CD4-positive, alpha-beta T cell treated with Interleukin-6 at 100 ng/mL for 8 hours (primary cell): ENCODE measurements around the gene SLC6A4.

Experiments
- DNase-seq: peaks from one replicate; pipeline ENCODE4 v3.0.0-alpha.2; 2020; ENCODE audit warnings: mixed read lengths, low spot score

SLC6A4 gene

DNA sequence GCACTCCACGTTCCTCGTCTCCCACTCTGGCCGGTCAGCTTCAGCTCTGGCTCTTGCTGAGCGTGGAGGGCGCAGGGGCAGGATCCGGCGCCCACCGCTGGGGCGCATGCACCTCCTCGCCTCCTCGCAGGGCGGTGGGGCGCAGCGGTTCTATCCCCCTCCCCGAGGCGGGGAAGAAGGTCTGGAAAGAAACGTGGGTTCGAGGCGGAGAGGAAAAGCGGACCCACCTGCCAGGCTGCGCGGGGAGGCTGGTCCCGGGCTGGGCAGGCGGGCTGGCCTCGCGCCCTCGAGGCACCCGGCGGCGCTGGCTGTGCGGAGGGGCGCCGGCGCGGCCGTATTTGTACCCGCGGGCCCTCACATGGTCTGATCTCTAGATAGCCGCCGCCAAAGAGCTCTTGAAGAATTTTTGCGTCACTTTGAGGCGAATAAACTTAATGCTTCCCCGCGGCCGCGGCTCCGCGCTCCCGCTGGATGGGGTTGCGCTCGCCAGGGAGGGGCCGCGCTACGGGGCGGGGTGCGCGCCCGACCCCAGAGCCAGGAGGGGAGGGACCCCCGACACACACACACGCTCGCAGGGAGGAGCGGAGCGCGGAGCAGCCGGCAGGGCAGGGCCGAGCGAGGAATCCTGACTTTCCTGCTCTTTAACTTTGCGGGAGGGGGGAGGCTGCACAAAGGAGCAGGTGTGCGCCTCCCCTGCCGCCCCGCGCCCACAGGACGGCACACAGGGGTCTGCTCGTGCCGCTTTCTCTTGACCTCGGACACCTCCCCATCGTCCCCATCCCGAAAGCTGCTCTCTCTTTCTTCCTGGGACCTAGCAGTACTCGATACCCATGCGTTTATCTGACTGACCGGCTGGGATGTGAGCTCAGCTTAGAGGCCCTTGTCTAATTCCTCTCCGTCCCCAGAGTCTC is at the start of gene SLC6A4:
Gene SLC6A4 (minus strand): TSS at position 312 of the 911 bp plus-strand sequence. CDS start 13,739 bp downstream, outside the sequence.
- DNase-seq, result no peak

DNA sequence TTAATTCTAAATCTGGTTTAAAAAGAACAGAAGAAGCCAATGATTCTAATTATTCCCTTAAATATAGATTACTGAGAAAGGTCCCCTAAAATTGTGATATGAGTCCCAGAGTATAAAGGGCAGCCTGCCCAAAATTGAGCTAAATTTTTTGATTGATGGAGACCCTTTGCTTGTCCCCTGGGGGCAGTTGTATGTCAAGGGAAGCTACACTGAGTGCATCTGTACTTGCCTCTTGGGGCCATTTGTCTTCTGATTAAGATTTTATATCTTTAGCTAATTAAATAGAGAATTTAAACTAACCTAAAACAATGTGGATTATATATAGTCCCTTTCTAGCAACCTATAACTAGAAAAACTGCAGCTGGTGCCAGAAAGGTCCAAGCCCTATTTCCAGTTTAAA is 43.7 kb upstream of the SLC6A4 start:
- DNase-seq, result no peak

DNA sequence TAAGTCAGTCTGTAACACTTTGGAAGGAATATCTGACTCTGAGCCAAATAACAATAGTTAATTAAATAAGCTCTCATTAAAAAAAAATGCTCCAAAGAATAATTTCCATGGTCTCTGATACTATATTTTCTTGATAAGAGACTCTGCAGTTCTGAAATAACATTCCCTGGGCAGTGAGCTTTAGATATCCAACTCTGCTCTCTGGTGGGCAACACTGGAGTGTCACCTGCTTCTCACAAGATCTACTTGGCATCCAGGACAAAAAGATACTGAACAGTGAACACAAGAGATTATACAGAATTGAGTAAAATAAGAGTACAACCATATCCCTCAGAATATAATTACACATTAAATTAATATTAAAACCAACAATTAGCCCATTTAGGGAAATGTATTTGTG is 42.5 kb upstream of the SLC6A4 start:
- no peak for DNase-seq

DNA sequence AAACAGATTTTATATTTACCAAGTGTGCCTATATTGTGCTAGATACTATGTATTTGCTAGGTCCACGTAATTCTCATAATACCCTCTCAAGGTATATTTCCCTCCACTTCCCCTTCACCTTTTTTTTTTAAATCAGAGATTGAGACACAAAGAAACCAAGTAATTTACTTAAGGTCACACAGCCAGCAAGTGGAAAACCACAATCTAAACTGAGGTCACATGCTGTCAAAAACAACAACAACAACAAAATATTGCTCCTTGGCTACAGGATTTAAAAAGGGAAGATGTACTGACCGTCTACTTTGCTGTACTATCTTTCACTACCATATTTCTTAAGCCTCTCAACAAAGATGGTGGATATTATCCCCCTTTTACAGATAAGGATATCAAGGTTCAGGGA is 40.4 kb upstream of the SLC6A4 start:
- no peak for DNase-seq

DNA sequence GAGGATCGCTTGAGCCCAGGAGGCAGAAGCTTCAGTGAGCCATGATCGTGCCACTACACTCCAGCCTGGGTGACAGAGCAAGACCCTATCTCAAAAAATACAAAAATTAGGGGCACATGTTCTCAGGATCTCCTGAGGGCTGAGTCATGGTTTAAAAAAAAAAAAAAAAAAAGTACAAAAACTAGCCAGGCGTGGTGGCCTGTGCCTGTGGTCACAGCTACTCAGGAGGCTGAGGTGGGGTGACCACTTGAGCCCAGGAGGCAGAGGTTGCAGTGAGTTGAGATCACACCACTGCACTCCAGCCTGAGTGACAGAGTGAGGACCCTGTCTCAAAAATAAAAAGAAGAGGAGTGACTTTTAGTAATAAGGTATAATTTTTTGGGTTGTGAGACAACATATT is 39.4 kb upstream of the SLC6A4 start:
- no peak for DNase-seq

DNA sequence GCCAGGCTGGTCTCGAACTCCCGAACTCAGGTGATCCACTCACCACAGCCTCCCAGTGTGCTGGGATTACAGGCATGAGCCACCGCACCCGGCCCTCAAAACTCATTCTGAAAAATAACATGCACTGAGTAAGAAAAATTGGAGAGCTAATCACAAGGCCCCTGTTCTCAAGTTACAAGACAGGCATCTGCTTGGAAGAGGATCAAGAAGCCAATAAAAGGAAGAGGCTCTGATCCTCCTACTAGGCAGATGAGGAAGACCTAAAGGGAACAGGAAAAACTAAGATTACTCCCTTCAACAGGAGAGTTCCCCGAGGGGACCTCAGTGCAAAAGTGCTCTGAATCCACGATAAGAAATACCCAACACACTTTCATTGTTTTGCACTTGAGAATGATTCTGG is 37.9 kb upstream of the SLC6A4 start:
- DNase-seq, result no peak

DNA sequence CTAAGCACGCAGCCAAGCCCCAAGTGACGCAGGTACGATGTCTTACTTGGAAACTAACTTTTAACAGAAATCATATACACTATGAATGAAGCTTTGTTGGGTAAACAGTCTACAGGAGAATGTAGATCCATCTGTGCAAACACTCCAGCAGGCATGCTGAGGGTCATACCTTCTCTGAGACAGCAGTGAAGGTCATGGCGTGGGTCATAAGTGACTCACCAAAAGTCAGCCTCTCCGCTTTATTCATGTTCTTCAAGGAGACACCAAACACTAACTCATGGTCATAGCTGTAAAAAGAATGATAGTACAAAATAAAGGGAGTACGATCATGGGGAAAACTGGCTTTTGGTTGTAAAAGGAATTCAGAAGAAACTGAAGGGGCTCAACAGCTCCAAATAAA is 35.6 kb upstream of the SLC6A4 start:
- DNase-seq, result no peak

DNA sequence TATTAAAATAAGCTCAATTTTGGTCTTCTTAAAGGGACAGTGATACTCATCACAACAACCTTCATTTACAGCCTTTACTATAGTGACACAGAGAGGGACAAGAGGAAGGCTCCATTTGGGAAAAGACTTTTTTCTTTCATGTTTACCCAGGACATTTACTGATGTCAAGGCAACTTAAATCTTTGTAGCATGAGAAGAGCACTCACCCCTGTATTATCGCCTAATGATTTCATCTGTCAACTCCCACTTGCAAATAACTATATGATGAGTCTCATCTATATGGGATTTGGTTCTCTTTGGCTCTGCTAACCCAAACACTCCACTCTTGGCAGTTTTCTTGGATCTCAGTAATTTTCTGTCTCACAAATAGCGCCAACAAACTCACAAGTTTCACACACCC is 32.1 kb upstream of the SLC6A4 start:
- no peak for DNase-seq

DNA sequence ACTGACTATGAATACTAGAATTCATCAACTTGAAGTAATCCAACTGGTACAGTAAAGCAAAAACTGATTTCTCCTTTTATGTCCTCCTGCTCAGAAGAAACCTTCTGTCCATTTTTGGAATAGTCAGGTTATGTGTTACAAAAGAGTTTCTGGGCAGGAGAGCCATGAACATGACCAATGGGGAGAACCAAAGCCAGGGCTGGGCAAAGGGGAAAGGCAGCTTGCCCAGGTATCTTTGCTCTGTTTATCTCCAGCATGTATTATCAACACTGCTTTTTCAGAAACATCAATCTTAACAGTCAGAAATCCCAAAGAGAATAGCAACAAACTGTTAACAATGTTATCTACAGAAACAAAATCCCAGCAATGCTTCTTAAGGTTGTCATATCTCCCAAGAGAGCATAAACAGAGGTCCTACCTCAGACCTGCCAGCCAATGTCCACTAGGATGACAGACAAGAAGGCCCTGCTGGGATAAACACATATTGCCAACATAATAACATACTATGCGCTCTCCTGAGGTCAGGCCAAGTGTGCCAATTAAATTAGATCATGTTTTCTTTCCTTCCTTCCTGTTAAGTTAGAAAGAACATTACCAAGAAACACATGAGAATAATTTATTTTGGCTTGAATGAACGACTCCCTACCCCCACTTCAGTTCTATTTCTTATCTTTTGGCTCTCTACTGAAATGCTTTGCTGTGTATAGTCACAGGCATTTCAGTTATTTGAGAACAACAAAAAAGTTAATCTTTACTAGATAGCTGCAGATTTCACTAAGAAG is 28.2 kb upstream of the SLC6A4 start:
- no peak for DNase-seq

DNA sequence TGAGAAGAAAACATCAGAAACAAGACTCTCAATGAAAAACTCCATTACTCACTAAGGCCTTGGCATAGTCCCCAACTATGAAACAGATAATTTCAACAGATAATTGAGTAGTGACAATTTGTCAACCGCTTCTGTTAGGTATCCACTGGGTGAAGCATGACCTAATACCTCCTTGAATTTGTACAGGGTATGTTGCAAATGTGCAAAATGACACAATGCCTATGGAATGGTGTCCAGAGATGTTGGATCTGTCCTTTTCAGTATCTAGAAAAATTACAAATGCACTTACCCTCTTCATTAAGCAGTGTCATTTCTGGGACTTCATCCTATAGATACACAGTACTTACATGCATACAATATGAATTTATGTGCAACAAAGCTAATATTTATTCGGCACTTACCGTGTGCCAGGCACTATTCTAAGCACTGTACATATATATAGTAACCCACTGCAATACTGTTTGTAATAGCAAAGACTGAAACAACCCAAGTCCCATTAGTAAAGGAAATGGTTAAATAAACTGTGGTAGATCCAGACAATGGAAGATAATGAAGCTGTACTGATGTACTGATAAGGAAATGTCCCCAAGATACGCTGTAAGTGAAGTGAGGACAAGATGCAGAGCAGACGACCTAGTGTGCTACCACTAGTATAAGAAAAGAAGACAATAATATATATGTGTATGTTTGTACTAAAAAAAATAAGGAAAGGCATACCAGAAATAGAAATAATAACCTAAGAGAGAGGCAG is 21.4 kb upstream of the SLC6A4 start:
- no peak for DNase-seq

DNA sequence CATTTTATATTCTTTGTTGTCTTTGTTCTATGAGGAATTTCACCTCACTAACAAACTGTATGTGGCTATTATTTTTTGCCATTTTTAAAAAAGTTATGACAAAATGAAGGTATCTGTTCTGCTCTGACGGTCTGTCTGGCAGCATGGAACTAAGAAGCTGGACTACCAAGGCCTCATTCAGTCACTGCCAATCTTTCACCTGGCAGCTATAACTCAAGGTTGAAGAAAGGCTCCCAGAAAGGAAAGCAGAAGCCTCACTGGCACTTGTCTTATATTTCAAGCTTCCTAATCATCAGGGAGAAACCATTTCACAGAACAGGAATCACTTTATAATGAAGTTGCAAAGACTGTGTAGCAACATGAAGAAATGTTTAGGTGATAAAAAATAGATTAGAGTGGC is 18.7 kb upstream of the SLC6A4 start:
- no peak for DNase-seq

DNA sequence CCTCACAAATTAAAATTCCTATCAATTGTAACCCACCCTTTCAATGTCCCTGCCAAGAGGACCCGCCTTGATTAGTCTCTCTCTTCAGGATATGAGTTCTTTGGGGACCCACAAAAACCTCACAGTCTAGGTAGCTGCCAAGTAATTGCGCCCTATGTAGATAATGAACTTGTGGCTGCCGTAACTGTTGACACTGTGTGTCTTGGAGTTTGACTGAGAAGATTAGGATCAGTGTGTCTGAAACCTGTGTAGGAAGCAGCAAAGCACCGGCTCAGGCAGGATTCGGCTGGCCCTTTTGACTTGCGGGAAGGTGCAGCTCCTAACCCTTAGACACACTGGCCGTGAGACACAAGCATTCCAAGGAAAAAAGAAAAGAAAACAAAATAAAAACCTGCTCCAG is 17.8 kb upstream of the SLC6A4 start:
- no peak for DNase-seq

DNA sequence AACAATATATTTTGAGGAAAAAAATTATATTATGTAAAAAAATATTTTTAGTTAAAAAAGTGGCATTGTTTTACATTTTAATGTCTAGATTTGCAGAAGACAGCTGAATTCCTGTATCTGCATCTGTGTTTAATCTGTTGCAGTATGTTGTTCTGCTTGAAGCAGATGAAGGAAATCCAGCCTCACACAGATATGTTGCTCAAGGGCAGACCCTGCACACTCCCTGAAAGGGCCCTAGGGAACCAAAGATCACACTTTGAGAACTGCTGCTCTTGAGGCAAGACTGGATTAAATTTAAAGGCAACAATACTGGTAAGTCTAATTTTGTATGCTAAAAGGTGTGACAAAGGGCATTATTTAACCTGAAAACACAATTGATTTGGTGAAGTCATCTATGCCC is 16.4 kb upstream of the SLC6A4 start:
- no peak for DNase-seq

DNA sequence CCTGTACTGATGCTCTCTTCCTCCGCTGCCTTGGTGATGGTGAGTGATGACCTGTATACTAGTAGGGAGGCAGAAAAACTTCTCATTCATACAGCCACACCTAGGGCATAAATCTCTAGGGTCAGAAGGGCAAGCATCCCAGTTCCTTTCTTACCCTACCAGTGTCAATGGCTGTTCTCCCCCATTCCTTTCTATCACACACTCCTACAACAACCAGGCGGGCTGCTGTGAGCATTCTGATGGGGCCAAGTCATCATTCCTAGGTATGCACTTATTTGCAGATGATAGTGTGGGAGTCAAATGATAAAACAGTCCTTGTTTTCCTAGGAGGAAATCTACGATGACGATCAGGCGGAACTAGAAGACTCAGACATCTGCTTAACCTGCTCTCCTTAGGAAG is 14.0 kb upstream of the SLC6A4 start:
- DNase-seq, result no peak

DNA sequence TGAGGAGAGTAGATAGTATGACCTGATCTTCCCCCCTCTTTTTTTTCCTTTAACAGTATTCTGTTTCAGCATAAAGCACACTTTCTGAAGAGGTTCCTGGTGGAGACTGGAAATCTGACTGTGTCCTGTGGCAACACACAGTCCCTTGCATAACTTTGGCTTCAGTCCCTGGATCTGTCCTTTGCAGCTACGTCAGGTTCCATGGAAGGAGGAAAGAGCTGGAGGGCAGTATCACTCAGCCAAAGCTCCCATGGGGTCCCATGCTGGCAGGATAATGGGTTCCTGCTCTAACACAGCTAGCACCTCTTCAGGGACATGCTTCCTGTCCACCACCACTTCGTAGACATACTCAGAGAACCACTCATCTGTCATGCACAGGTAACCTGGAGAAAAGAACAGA is 13.3 kb upstream of the SLC6A4 start:
- DNase-seq, result no peak

DNA sequence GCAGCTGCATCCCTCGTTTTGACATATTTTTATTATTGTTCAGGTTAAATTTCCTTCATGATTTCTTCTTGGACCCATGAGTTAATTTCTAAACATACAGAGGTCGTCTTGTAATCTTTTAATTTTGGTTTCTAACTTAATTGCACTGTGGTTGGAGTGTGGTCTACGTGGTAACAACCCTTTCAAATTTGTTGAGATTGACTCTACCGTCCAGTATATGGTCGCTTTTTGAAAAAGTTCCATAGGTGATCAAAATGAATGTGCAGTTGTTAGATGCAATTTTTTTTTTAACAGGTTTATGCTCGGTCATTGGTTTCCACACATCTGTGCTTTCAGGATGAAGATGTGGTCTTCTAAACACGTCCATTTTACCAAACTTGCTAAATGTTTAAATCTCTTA is 11.0 kb upstream of the SLC6A4 start:
- DNase-seq, result no peak

DNA sequence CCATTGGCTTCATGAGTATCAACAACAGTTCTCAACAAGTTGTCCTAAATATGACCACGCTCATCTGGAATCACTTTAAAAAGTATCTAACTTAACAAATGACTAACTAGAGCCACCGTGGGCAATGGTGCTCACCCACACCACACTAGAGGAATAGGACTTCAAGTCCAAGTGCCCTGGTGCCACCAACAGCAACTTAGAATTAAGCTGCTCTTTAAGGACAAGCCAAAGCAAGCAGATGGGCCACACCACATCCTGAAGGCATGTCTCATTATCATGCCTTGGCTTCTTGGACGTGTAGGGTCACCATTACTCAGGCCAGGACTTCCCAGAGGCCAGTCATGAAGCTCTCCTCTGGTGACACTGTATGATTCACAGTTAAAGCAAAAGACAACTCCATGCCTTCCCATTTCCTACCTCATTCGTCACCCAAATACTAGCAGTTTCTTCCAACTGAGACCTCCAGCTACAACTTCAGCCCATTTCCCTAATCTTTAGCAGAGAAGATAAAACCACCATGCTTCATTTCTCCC is 9.4 kb upstream of the SLC6A4 start:
- no peak for DNase-seq

DNA sequence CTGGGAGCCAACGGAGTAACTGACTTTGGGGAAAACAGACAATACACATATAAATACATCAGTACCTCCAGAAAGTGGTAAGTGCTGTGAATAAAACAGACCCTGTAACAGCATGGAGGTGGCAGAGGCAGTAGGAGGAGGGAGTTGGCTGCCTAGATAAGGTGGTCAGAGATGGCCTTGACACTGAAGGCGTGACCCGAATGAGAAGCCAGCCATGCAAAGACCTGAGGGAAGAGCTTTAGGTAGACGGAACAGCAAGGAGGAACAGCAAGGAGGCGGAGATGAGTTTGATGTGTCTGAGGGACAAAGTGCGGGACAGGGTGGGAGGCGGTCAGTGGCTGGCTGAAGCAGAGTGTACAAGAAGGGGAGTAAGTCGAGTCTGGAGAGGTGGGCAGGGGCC is 8.1 kb upstream of the SLC6A4 start:
- DNase-seq, result no peak

DNA sequence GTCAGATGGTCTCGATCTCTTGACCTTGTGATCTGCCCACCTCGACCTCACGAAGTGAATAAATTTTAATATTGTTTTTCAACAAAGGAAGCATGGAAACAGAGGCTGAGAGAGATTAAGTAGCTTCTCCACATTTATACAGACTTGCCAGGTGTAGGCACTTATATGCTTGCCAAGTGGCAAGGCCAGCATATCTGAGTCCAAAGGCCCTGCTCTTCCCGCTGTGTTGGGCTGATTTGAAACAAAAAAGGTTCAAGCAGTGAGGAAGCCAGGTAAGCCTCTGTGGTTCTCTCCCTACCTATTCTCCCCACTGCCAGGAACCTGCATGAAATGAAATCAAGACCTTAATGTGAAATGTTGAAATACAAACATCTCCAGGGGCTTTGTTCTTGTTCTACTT is 7.5 kb upstream of the SLC6A4 start:
- DNase-seq, result no peak

DNA sequence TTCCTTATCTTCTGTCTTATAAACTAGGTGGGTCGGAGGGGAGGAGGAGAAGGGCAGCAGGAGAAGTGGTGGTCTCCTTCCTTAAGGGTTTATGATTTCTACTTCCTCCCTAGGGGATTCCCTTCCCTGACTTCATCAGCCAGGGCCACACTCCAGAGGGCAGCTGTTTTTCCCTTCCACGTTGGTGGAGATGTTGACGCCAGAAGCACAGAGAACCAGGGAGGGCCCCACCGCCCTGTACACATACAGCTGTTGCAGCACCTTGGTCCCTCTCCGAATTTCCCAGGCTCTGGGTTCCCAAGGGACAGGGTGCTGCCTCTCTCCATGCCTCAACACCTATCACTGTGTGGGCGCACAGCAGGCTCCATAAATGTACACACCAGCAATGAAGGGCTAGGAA is 5.6 kb upstream of the SLC6A4 start:
- DNase-seq, result no peak

DNA sequence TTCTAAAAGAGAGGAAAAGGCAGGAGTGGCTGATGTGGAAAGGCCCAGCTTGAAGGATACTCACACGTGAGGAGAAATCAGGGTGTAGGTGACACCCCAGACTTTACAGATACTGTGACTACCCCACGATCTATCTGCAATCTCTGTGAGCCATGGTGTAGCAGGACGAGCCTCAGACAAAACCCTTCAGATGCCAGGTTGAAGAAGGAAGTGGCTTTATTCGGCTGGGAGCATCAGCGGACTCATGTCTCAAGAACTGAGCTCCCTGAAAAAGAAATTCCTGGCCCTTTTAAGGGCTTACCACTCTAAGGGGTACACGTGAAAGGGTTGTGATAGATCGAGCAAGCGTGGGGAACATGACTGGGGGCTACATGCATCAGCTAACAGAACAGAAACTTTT is 4.7 kb upstream of the SLC6A4 start:
- no peak for DNase-seq

DNA sequence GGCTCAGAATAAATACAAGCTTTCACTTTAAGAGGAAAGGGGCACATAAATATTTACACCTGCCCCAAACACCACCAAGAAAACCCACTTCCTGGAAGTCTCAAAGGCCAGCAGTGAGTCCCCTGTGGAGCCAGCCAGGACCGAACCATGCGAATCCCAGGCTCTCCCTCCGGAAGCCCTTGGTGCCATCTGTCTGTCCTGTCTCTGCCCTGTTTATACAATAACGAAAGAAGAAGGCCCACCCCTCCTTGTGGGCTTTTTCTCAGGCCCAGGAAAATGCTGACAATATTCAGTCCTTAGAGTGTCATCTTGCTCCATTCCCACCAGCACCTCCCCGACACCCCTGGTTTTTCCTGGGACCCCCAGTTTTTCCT is 3.6 kb upstream of the SLC6A4 start:
- DNase-seq, result no peak
